HK-2 (cell line): ENCODE data around the gene CFHR5.
"Not testable (repeated sequence)": the region's sequence is repeated elsewhere in the genome, so short reads cannot be mapped to it uniquely, and the experiment has no call there.

Source experiments
- DNase-seq: peaks from one replicate; pipeline ENCODE4 v3.0.0-alpha.2; 2018; ENCODE audit not compliant: unreplicated experiment

CFHR5 gene

DNA sequence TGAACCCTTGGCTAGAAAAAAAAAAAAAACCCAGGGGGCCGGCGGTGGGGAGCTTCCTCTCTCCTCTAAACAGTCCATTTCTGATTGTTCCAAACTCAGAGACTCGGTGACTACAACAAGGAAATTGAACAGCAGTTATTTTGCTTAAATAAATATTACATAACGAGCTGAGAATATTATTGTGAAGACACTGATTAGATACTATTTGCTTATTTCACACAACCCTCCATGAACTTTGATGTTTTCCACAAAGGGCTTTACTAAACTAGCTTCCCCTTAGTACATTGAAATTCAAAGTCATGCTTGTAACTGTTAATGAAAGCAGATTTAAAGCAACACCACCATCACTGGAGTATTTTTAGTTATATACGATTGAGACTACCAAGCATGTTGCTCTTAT, at the start of gene CFHR5:
Gene CFHR5 (plus strand): TSS at position 279 of the 400 bp plus-strand sequence. CDS start 109 bp downstream, at position 388.
- no peak for DNase-seq

DNA sequence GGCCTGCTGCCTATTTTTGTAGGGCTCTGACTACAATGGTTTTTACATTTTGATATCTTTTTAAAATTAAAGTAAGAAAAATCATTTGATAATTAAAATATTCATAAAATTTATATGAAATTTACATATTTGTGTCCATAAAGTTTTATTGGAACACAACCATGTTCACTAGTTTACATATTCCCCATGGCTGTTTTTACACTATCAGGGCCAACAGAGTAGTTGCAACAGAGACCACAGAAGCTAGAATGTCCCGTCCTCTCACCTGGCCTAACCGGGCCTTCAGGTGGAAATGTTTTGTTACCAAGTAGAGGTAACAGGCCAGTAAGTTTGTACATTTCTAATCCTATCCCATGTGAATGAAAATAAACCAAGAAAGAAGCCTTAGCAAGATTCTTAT, 44.5 kb upstream of the CFHR5 start:
- DNase-seq = not testable (repeated sequence)

DNA sequence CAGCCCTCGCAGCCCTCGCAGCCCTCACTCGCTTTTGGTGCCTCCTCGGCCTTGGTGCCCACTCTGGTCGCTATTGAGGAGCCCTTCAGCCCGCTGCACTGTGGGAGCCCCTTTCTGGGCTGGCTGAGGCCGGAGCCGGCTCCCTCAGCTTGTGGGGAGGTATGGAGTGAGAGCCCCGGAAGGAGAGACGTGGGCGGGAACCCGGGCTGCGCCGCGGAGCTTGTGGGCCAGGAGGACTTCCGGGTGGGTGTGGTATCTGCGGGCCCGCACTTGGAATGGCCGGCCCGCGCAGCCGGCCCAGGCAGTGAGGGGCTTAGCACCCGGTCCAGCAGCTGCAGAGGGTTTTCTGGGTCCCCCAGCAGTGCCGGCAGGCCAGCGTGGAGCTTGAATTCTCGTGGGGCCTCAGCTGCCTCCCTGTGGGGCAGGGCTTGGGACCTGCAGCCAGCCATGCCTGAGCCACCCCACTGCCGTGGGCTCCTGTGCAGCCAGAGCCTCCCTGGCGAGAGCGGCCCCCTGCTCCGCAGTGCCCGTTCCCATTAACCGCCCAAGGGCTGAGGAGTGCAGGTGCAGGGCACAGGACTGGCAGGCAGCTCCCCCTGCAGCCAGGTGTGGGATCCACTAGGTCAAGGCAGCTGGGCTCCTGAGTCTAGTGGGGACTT, 43.7 kb upstream of the CFHR5 start:
- no peak for DNase-seq

DNA sequence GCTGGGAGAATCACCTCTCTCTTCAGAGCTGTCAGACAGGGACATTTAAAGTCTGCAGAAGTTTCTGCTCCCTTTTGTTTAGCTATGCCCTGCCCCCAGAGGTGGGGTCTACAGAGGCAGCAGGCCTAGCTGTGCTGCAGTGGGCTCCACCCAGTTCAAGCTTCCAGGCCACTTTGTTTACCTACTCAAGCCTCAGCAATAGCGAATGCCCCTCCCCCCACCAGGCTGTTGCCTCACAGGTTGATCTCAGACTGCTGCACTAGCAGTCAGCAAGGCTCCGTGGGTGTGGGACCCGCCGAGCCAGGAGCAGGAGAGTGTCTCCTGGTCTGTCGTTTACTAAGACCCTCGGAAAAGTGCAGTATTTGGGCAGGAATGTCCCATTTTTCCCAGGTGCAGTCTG, 35.9 kb upstream of the CFHR5 start:
- DNase-seq = not testable (repeated sequence)

DNA sequence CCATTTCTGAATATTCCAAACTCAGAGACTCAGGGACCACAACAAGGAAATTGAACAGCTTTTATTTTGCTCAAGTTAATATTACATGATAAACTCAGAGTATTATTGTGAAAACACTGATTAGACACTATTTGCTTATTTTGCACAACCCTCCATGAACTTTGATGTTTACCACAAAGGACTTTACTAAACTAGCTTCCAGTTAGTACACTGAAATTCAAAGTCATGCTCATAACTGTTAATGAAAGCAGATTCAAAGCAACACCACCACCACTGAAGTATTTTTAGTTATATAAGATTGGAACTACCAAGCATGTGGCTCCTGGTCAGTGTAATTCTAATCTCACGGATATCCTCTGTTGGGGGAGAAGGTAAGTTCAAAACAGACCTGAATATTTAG, 33.8 kb upstream of the CFHR5 start, which contains the start of gene CFHR2:
Gene CFHR2 (plus strand): TSS at position 171 of the 400 bp plus-strand sequence. CDS start 143 bp downstream, at position 314.
- not testable (repeated sequence) for DNase-seq

DNA sequence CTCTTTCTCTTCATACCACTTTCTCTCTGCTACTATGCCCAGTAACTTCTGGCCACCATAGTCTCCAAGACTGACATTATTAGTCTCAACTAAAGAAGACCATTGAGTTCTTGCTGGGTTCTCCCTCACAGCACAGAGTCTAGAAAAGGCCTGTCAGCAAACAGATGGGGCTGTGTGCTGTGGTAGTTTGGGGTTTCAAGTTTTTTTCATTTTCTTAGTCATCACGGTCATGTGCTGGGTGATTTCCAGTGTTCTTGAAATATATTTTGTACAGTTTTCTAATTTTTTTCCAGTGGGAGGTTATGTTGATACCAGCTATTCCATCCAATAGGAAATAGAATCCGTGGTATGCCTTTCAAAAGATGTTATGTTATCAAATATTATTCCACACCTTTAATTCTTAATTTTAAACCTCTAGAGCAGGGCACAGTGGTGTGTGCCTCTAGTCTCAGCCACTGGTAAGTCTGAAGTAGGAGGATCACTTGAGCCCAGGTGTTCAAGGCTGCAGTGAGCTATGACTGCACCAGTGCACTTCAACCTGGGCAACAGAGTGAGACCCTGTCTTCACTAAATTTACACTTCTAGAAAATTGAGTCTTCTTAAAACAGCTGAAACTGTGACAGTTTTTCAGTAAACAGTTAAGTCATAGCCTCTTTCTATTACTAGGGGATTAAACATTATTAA, 25.5 kb upstream of the CFHR5 start:
- DNase-seq = no peak

DNA sequence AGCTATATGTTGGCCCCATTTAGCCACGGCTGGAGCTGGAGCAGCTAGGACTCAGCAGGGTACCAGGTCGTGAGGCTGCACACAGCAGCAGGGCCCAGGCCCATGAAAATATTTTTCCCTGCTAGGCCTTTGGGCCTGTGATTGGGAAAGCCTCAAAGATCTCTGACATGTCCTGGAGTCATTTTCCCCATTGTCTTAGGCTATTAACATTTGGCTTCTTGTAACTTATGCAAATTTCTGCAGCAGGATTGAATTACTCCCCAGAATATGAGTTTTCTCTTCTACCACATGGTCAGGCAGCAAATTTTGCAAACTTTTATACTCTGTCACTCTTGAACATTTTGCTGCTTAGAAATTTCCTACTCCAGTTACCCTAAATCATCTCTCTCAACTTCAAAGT, 22.6 kb upstream of the CFHR5 start:
- DNase-seq = no peak

DNA sequence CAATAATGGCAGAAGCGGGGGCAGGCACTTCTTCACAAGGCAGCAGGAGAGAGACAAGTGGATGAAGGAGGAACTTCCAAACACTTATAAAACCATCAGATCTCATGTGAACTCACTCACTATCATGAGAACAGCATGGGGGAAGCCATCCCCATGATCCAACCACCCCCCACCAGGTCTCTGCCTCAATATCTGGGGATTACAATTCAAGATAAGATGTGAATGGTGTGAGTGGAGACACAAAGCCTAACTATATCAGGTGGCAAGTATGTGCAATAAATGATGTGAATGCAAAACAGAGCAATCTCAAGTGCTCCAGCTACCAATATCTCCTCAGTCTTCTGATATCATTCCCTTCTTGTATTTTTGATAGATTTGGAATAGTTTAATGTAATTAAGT, 21.4 kb upstream of the CFHR5 start:
- no peak for DNase-seq

DNA sequence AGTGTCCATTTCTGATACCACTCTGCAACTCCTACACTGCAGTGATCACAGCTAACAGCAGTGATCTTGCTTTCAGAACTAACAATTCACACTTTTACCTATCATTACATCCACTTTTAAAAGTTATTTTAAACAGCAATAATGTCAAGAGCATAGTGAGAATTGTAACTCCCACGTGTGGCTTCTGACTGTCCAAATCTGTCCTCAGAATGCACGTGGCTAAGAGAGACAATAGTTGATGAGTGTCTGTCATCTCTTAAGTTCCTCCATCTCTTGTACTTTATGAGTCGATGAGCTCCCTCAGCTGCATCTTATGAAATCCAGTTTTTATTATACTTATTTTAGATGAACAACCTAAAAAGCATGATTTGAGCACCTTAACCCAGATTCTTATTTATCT, 16.5 kb upstream of the CFHR5 start:
- DNase-seq = no peak

DNA sequence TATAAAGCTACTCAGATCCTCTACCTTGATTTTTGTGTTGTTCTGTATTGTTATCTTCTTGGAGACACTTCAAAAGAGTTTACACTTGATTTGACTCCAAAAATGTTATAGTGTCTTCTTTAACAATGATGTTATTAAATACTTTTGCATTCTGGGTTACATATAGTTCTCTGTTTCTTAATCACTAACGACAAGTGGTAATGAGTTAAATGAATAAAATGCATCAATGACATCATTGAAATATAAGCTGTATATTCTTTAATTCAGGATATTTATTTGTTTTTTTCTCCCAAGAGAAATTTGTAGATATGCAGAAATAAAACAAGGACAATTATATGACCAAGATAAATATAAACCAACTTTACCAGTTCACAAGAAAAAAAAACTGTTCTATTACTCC, 7.2 kb upstream of the CFHR5 start:
- DNase-seq = no peak

DNA sequence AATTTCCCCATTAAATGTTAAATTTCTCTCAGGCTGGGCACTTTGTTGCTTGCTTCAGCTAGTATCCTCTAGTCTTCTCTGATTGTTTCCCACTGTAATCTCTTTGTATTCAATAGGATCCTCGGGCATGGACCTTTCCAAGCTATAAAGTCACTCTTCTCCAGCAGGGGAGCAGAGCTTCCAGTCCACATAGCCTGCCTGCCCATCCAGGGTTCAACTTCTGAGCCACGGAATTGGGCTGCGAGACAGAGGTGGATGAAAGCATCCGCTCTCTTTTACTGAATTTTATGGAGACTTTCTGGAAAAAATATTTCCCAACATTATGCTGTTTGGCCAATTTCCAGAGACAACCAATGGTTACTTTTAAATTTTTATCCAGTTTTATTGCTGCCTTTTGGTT, 1.1 kb upstream of the CFHR5 start:
- DNase-seq = no peak

DNA sequence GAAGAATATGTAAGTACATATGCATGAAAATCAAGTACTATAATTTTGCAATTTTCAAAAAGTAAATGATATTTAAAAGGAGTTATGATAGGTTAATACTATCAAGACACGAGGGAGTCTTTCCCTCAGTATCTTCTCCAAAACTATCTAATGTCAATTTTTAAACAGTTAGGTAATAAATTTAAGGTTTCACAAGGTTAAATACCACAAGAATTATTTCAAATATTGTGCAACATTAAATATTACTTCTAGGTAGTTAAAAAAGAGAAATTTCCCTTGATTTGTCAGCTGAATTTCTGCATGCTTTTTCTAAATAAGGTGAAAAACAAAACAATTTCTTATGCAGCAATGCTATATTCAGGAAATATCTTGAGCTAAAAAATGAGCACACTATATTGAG, 3.5 kb downstream of the CFHR5 start:
- DNase-seq = no peak

DNA sequence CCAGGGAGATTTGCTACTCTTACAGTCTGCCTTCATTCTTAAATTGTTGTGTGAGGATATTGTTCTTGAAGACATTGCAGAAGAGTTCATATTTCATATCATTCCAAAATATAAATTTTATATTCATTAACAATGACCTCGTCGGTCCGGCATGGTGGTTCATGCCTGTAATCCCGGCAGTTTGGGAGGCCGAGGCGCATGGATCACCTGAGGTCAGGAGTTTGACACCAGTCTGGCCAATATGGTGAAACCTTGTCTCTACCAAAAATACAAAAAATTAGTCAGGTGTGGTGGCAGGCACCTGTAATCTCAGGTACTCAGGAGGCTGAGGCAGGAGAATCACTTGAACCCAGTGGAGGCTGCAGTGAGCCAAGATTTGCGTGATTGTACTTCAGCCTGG, 4.9 kb downstream of the CFHR5 start:
- DNase-seq = not testable (repeated sequence)

DNA sequence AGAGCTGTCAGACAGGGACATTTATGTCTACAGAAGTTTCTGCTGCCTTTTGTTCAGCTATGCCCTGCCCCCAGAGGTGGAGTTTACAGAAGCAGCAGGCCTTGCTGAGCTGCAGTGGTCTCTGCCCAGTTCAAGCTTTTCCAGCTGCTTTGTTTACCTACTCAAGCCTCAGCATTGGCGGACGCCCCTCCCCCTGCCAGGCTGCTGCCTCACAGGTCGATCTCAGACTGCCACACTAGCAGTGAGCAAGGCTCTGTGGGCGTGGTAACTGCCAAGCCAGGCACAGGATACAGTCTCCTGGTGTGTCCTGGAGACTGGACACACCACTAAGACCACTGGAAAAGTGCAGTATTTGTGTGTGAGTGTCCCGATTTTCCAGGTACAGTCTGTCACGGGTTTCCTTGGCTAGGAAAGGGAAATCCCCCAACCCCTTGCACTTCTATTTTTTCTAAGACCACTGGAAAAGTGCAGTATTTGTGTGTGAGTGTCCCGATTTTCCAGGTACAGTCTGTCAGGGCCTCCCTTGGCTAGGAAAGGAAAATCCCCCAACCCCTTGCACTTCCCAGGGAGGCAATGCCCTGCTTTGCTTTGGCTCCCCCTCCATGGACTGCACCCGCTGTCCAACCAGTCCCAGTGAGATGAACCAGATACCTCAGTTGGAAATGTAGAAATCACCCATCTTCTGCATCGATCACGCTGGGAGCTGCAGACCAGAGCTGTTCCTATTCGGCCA, 14.7 kb downstream of the CFHR5 start:
- not testable (repeated sequence) for DNase-seq

DNA sequence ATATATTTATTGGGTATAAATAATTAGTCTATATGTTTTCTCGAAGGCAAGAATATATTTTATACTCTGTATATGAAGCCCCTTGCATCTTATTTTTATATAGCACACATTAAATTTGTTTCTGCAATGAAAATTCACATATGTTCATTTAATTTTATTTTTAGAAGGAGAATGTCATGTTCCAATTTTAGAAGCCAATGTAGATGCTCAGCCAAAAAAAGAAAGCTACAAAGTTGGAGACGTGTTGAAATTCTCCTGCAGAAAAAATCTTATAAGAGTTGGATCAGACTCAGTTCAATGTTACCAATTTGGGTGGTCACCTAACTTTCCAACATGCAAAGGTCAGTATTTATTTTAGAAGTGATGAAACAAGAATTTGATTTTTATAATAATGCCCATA, 16.6 kb downstream of the CFHR5 start:
- DNase-seq = no peak

DNA sequence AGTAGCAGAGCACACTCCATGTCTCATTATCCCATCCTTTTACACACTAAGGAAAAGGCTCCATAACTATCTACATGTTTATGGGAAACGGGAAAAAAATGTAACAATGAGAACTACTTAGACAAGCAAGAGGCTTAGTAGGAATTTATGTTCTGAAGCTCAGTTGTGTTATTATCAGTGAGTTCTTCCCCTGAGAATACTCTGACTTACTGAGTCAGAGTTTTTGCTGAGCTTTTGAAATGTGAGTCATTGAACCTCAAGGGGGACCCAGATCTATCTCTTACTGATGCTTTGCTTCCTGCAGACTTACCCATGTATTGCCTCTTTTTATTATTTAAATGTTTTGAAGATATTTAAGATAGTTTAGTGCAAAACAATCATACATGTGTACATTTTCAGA, 20.1 kb downstream of the CFHR5 start:
- no peak for DNase-seq

DNA sequence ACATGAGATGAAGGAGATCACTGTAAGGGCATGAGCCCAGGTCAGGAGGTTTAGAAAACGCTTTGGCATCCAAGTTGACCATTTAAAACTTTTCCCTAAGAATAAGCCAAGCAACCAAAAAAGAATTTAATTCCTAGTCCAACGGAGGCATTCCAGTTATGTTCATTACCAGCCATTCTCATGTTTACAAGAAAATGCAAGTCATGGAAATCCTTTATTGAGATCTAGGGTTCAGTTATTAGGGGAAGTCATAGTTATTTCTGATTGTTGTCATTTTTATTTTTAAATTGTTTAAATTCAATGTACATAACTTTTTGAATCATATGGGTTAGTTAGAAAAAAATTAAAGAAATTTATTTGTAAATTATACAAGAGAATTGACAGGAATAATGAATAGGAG, 24.5 kb downstream of the CFHR5 start:
- DNase-seq = no peak

DNA sequence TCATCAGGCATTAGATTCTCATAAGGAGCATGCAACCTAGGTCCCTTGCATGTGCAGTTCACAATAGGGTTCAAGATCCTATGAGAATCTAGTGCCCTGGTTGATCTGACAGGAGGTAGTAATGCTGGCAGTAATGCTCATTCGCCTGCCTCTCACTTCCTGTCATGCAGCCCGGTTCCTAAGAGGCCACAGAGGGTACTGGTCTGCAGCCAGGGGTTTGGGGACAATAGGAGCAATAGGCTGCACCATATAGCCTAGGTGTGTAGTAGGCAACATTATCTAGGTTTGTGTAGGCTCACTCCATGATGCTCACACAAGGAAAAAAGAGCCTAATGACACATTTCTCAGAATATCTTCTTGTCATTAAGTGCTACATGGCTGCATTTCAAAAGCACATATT, 25.8 kb downstream of the CFHR5 start:
- DNase-seq = no peak

DNA sequence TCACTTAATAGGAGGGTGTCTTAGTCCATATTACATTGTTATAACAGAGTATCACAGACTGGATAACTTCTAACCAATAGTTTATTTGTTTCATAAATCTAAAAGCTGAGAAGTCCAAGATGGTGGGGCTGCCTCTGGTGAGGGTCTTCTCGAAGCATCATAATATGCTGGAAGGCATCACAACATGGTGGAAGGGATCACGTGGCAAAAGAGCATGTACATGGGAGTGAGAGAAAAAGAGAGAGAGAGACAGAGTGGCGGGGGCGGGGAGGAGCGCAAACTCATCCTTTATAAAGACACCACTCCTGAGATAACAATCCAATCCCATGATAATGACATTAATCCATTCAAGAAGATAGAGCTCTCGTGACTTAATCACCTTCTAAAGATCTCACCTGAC, 31.5 kb downstream of the CFHR5 start:
- no peak for DNase-seq

DNA sequence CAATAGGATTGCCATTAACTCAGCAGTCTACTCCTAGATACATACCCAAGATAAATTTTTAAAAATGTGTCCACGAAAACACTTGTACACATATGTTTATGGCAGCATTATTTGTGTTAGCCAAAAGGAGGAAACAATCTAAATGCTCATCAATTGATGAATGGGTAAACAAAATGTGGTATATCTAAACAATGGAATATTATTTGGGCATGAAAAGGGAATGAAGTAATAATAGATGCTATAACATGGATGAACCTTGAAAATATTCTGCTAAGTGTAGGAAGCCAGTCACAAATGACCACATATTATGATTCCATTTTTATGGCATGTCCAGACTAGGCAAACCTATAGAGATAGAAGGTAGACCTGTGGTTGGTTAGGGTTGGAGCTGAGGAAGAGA, 34.3 kb downstream of the CFHR5 start:
- DNase-seq = no peak

DNA sequence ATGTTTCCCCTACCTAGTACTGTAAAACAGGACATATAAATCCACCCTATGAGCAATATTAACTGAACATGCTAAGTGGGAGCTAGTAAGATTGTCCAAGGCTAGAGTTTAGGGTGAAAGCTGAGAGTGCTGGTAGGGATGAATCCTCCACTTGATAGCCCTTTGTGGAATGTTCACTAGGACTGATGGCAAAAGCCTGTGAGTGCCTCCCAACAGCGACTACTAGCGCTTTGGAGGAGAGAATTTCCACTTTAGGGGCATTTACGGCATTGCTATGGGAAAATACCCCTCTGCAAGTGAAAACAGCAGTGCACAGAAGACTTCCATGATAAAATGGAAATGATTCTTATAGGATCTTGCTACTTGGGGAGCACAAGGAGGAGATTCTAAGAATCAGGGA, 35.9 kb downstream of the CFHR5 start:
- no peak for DNase-seq

DNA sequence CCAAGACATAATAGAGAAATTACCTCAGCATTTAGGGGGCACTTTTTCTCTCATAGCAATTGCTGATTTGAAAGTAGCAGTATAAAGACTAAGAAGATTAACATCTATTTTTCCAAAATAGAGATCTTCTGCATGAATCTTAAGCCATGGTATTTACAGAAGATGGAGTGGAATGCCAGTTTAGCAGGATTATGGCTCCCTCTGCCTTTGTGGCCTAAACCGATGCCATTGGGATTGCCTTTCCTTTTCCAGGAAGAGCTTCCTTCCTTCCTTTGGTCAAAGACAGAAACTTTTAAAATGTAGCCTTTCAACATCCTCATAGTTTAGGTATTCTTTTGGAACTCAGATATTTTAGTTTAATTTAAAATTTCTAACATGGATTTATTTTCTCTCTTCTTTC, 39.4 kb downstream of the CFHR5 start:
- DNase-seq = no peak

DNA sequence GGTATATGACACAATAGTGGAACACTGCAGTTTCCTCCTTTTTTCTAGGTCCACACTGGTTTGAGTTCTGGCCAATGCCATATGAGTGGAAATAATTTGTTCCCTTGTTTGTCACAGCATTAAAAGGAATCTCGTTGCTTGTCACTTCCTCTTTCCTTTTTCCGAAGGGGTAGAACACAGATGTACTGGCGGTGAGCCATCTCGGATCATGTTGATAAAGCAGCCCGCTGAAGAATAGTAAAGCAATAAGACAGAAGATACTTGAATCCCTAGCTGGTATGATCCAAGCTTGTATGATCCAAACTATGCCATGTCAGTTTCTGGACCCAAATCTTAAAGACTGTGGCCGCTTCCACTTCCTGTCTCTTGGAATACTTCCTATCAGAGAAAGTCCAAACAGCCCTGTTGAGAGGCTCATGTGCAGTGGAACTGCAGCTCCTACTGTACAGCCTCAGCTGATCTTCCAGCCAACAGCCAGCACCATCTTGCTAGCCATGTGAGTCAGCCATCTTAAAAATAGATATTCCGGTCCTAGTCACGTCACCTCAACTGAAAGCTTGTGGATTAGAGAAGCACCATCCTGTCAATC, 40.3 kb downstream of the CFHR5 start:
- no peak for DNase-seq
